SU-DHL-6 (cell line): ENCODE results near the gene NSD1.

ENCODE experiments used
- CTCF ChIP-seq: fragments of 200-600 bp; sonication (generic); IDR thresholded peaks from one replicate; pipeline ENCODE4 v1.5.1; 2017; ENCODE audit warnings: antibody characterized with exemption, mild to moderate bottlenecking, low read length, moderate library complexity; ENCODE audit not compliant: insufficient read depth, poor library complexity, severe bottlenecking
- EZH2phosphoT487 ChIP-seq: fragments of 200-600 bp; sonication (generic), shearing (Covaris generic); conservative IDR thresholded peaks from 2 replicates; pipeline ENCODE4 v1.6.1; 2018; ENCODE audit warnings: mild to moderate bottlenecking, antibody characterized with exemption, low read length, moderate library complexity, mixed read lengths

- no peak for TF ChIP-seq CTCF
- no peak for TF ChIP-seq EZH2phosphoT487
Observed at GRCh38 chr5:177146891-177147638, 13.5 kb downstream of the NSD1 start.
